ENCODE measurements around the gene CATSPERD. TPM values are rescaled to one million over a fixed set of nuclear protein-coding genes. Genes with fewer than 3 reads are reported as not detected.

Gene CATSPERD
- total and polyA plus RNA-seq, 2 of the 4 experiments (the other 2 are of a cell fraction), result not detected

- TF ChIP-seq BHLHE40 (IDR thresholded peaks at IDR 0.05; ENCODE audit: low read depth, low read length) (no peak), MAFK (IDR thresholded peaks at IDR 0.05; ENCODE audit: low read depth, low read length) (no peak), RAD21 (IDR thresholded peaks at IDR 0.05; ENCODE audit: low read length) (no peak), POLR2A (IDR thresholded peaks at IDR 0.05; ENCODE audit: low read depth, low read length) (no peak), CHD1 (IDR thresholded peaks at IDR 0.05; ENCODE audit: low read depth, low read length) (no peak), MAZ (IDR thresholded peaks at IDR 0.05; ENCODE audit: borderline replicate concordance, low read depth, low read length) (no peak), SMC3 (IDR thresholded peaks at IDR 0.05; ENCODE audit: low read depth, low read length) (no peak), FOS (IDR thresholded peaks at IDR 0.05; ENCODE audit: low read depth, low read length) (no peak), CTCF (conservative IDR thresholded peaks at IDR 0.05; ENCODE audit: low read depth, low read length) (no peak), RCOR1 (IDR thresholded peaks at IDR 0.05; ENCODE audit: insufficient replicate concordance, low read length) (no peak), USF2 (IDR thresholded peaks at IDR 0.05; ENCODE audit: low read depth, low read length) (no peak), ELK1 (IDR thresholded peaks at IDR 0.05; ENCODE audit: borderline replicate concordance, low read depth, low read length) (no peak), NFE2L2 (IDR thresholded peaks at IDR 0.05; ENCODE audit: low read depth, low read length) (no peak), MXI1 (IDR thresholded peaks at IDR 0.05; ENCODE audit: borderline replicate concordance, low read depth, low read length) (no peak), RFX5 (IDR thresholded peaks at IDR 0.05; ENCODE audit: low read depth, low read length) (no peak)
- CTCF ChIA-PET, result interaction anchor here (0.6 kb wide), 1 partner anchor 19 kb away, joined by 3 read pairs; no protein-coding TSS in a partner anchor
- Histone ChIP-seq H3K4me3 (ENCODE audit: insufficient read depth, low read depth, low read length) (no peak overlapping the region), H4K91ac (ENCODE audit: insufficient read depth, low read depth, low read length) (no peak overlapping the region), H2AFZ (replicated peaks; ENCODE audit: low read length, poor library complexity) (no peak overlapping the region), H2BK120ac (ENCODE audit: low read depth, low read length) (no peak overlapping the region), H2AK5ac (ENCODE audit: low read depth, low read length) (no peak overlapping the region), H4K20me1 (ENCODE audit: insufficient read depth, low read length) (no peaks in the 10 kb centered on the region), H3K4ac (ENCODE audit: low read depth, low read length) (no peak overlapping the region), H3K27me3 (ENCODE audit: control insufficient read depth, insufficient read depth, low read length) (no peaks in the 10 kb centered on the region), H3K9me3 (ENCODE audit: control insufficient read depth, insufficient read depth, low read length) (0 out of 2 replicates have a peak, but pooled peaks cover 3% of the 10 kb centered on the region), H2BK15ac (ENCODE audit: low read depth, low read length) (no peak overlapping the region), H3K18ac (ENCODE audit: low read depth, low read length) (no peak overlapping the region), H3K23ac (ENCODE audit: low read depth, low read length) (no peak overlapping the region), H3K9me1 (ENCODE audit: insufficient read depth, low read length) (no peaks in the 10 kb centered on the region), H3K56ac (ENCODE audit: extremely low read depth, insufficient read depth, low read length) (no peak overlapping the region), H2BK20ac (ENCODE audit: low read depth, low read length) (no peak overlapping the region), H3K4me2 (ENCODE audit: low read depth, low read length) (no peak overlapping the region), H3K79me1 (ENCODE audit: low read depth in 1 of 2, low read length in 2 of 2) (no peaks in the 10 kb centered on the region), H4K5ac (ENCODE audit: low read depth, low read length) (no peak overlapping the region), H3K4me1 (ENCODE audit: control insufficient read depth, insufficient read depth, low read length) (no peaks in the 10 kb centered on the region), H2BK5ac (ENCODE audit: low read depth, low read length, poor library complexity, severe bottlenecking) (no peak overlapping the region), H3K14ac (replicated peaks; ENCODE audit: low read depth, low read length) (no peak overlapping the region), H2AK9ac (replicated peaks; ENCODE audit: low read depth, low read length, poor library complexity) (no peak overlapping the region), H3K27ac (ENCODE audit: insufficient read depth, low read length) (no peak overlapping the region), H4K8ac (ENCODE audit: low read depth in 2 of 2, low read length in 2 of 2) (no peak overlapping the region), H3K36me3 (ENCODE audit: control insufficient read depth, insufficient read depth, low read length) (no peaks in the 10 kb centered on the region), H3K9ac (ENCODE audit: low read depth, low read length) (no peak overlapping the region)
- POLR2A ChIA-PET (ENCODE audit: unreplicated experiment), result interaction anchor here (0.6 kb wide), 1 partner anchor 11 kb away, joined by 9 read pairs; no protein-coding TSS in a partner anchor
- no CpG with 5 or more reads among the region's 10 CpGs for WGBS, 2 experiments (ENCODE audit: extremely low coverage in 2 of 2, insufficient read length in 1 of 2)
- intact Hi-C loops (cut with micrococcal nuclease), result no loop called here
- no peak for DNase-seq
- BruUV-seq (replicated peaks), result no TSS peak
- in situ Hi-C loops (cut with MboI; ENCODE audit: low sequenced_read_pairs), result no loop called here
- no peak for ATAC-seq (ENCODE audit: low read depth)
- dilution Hi-C loops (cut with HindIII; ENCODE audit: low sequenced_read_pairs, unreplicated experiment), result no loop called here
These were observed 47.5 kb downstream of the CATSPERD start for GRCh38 chr19:5767949-5768348.
